PFSK-1 (cell line): ENCODE data around the gene CCDC51.

Experiments
- FOXP2 ChIP-seq: optimal IDR thresholded peaks from 2 replicates; pipeline ENCODE3; 2011; ENCODE audit warnings: borderline replicate concordance, control low read depth, inconsistent platforms; ENCODE audit not compliant: insufficient read depth; ENCODE audit errors: extremely low read length, extremely low read depth
- POLR2AphosphoS5 ChIP-seq: IDR thresholded peaks from 2 replicates; pipeline ENCODE4 v1.6.1; 2012; ENCODE audit warnings: low read depth, mild to moderate bottlenecking, control low read depth, low read length, moderate library complexity
- SIN3A ChIP-seq: IDR thresholded peaks from 2 replicates; pipeline ENCODE4 v1.6.1; 2012; ENCODE audit warnings: mild to moderate bottlenecking, low read length, moderate library complexity, borderline replicate concordance; ENCODE audit not compliant: insufficient read depth
- TAF1 ChIP-seq: IDR thresholded peaks from 2 replicates; pipeline ENCODE4 v1.6.1; 2012; ENCODE audit warnings: low read length, control low read depth, borderline replicate concordance; ENCODE audit not compliant: insufficient read depth
- TF ChIP-seq, protein P1 (sequence below), 2 experiments: IDR thresholded peaks; 2 replicates each; pipeline versions ENCODE4 v1.6.1 to v1.8.0; 2011 to 2012; ENCODE audit warnings: low read depth in 2 of 2, low read length in 2 of 2, control low read depth in 1 of 2, inconsistent platforms in 1 of 2, mild to moderate bottlenecking in 1 of 2, moderate library complexity in 1 of 2; ENCODE audit not compliant: insufficient read depth in 1 of 2

The CCDC51 gene

GRCh38 chr3:48412375-48413001 lies 27.4 kb downstream of the CCDC51 start:
- TF ChIP-seq, protein P1, sequence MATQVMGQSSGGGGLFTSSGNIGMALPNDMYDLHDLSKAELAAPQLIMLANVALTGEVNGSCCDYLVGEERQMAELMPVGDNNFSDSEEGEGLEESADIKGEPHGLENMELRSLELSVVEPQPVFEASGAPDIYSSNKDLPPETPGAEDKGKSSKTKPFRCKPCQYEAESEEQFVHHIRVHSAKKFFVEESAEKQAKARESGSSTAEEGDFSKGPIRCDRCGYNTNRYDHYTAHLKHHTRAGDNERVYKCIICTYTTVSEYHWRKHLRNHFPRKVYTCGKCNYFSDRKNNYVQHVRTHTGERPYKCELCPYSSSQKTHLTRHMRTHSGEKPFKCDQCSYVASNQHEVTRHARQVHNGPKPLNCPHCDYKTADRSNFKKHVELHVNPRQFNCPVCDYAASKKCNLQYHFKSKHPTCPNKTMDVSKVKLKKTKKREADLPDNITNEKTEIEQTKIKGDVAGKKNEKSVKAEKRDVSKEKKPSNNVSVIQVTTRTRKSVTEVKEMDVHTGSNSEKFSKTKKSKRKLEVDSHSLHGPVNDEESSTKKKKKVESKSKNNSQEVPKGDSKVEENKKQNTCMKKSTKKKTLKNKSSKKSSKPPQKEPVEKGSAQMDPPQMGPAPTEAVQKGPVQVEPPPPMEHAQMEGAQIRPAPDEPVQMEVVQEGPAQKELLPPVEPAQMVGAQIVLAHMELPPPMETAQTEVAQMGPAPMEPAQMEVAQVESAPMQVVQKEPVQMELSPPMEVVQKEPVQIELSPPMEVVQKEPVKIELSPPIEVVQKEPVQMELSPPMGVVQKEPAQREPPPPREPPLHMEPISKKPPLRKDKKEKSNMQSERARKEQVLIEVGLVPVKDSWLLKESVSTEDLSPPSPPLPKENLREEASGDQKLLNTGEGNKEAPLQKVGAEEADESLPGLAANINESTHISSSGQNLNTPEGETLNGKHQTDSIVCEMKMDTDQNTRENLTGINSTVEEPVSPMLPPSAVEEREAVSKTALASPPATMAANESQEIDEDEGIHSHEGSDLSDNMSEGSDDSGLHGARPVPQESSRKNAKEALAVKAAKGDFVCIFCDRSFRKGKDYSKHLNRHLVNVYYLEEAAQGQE (IDR thresholded peaks at IDR 0.05; ENCODE audit: insufficient read depth in 1 of 2, low read depth in 2 of 2, low read length in 2 of 2), result no peak
- TF ChIP-seq SIN3A, result no peak
- no peak for TF ChIP-seq FOXP2
- TF ChIP-seq TAF1, result no peak
- no peak for TF ChIP-seq POLR2AphosphoS5

DNA sequence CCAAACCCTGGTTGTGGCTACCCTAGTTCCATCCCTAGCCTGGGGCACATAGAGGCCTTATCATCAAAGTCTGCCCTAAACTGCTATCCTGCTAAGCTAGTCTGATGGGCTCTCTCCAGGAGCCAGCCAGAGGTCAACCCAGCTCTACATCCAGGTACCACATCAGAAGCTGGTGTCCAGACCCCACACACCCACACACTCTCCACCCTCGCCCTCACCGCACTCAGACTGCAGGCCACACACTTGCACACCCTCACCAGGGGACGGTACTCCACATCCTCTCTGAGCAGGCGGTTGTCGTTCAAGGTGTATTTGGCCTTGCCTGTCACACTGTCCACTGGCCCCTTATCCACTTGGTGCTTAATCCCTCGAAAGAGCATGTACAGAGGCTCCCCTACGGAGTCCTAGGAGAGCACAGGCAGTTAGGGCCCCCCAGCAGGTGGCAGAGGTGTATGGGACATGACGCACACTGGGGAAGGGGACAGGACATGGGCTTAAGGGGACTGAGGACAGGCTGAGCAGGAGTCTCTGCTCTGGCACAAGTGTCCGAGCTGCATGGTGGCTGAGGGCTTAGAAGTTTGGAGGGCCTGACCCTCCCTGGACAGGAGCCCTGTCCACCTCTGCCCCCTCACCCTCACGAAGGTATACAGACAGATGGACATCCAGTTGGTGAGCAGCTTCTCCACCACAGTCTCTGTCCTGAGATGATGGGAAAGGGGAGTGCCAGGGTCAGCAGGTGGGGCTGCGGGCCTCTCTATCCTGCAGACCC lies 28.1 kb downstream of the CCDC51 start:
- TF ChIP-seq SIN3A, result no peak
- TF ChIP-seq, protein P1 (IDR thresholded peaks at IDR 0.05; ENCODE audit: insufficient read depth in 1 of 2, low read depth in 2 of 2, low read length in 2 of 2), result no peak
- TF ChIP-seq TAF1, result no peak
- no peak for TF ChIP-seq FOXP2
- no peak for TF ChIP-seq POLR2AphosphoS5

GRCh38 chr3:48411041-48411588 lies 28.8 kb downstream of the CCDC51 start:
- TF ChIP-seq FOXP2, result no peak
- no peak for TF ChIP-seq TAF1
- TF ChIP-seq, protein P1 (IDR thresholded peaks at IDR 0.05; ENCODE audit: insufficient read depth in 1 of 2, low read depth in 2 of 2, low read length in 2 of 2), result no peak
- no peak for TF ChIP-seq POLR2AphosphoS5
- no peak for TF ChIP-seq SIN3A

GRCh38 chr3:48410205-48411040 lies 29.5 kb downstream of the CCDC51 start:
- TF ChIP-seq FOXP2, result no peak

- TF ChIP-seq FOXP2, result no peak
- TF ChIP-seq TAF1, result no peak
- TF ChIP-seq SIN3A, result no peak
- TF ChIP-seq, protein P1 (IDR thresholded peaks at IDR 0.05; ENCODE audit: insufficient read depth in 1 of 2, low read depth in 2 of 2, low read length in 2 of 2), result no peak
- no peak for TF ChIP-seq POLR2AphosphoS5
These were observed 30.4 kb downstream of the CCDC51 start for GRCh38 chr3:48409291-48410201.
